ENCODE results near the gene MMP15. TPM values are rescaled to one million over a fixed set of nuclear protein-coding genes. Genes with fewer than 3 reads are reported as not detected.

The MMP15 gene
- total RNA-seq, 1 donor from 2014 or later, result 69.9 TPM

Other genes with a start within 250 kb of the MMP15 start
- gene KIFC3, start 223.3 kb upstream of the MMP15 start, total RNA-seq (ENCODE audit: unreplicated experiment), result 0.76 TPM
- 0.91 TPM for gene CNGB1, start 54.6 kb upstream of the MMP15 start, total RNA-seq (ENCODE audit: unreplicated experiment)
- gene ZNF319, start 25.1 kb upstream of the MMP15 start, total RNA-seq (ENCODE audit: unreplicated experiment), result 13.9 TPM
- 107 TPM for gene USB1, start 24.3 kb upstream of the MMP15 start, total RNA-seq (ENCODE audit: unreplicated experiment)
- gene CFAP20, start 103.6 kb downstream of the MMP15 start, total RNA-seq (ENCODE audit: unreplicated experiment), result 48.6 TPM
- 87.6 TPM for gene CSNK2A2, start 172.4 kb downstream of the MMP15 start, total RNA-seq (ENCODE audit: unreplicated experiment)

Measured in glutamatergic neuron (in vitro differentiated cells).